Liver (tissue), 9 donors: Measurements from ENCODE around the gene TNFAIP1. TPM values are rescaled to one million over a fixed set of nuclear protein-coding genes. Genes with fewer than 3 reads are reported as not detected.

Experiments used
- DNase-seq: peaks from one replicate; pipeline ENCODE4 v3.0.0-alpha.2; 2017; ENCODE audit warnings: low spot score
- H3K27ac ChIP-seq, 2 donors: one replicate each; pipeline ENCODE4 v1.7.0; 2013; ENCODE audit warnings: inconsistent platforms in 2 of 2, low read length in 2 of 2, control low read depth in 1 of 2, low read depth in 1 of 2, mild to moderate bottlenecking in 1 of 2
- H3K27me3 ChIP-seq, 4 donors: one replicate each; pipeline versions ENCODE4 v1.6.1 to v1.7.0; 2013; ENCODE audit warnings: low read length in 3 of 4, inconsistent platforms in 1 of 4, mild to moderate bottlenecking in 1 of 4, moderate library complexity in 1 of 4; ENCODE audit not compliant: control insufficient read depth in 4 of 4, insufficient read depth in 4 of 4
- H3K36me3 ChIP-seq, 4 donors: one replicate each; pipeline versions ENCODE4 v1.6.1 to v1.7.0; 2013; ENCODE audit warnings: low read length in 3 of 4, mild to moderate bottlenecking in 3 of 4, low read depth in 1 of 4, moderate library complexity in 1 of 4; ENCODE audit not compliant: control insufficient read depth in 4 of 4, insufficient read depth in 3 of 4
- H3K4me1 ChIP-seq, 4 donors: one replicate each; pipeline versions ENCODE4 v1.6.1 to v1.7.0; 2013; ENCODE audit warnings: low read length in 3 of 4, mild to moderate bottlenecking in 3 of 4, moderate library complexity in 1 of 4; ENCODE audit not compliant: control insufficient read depth in 4 of 4, insufficient read depth in 4 of 4
- H3K4me3 ChIP-seq, 3 donors: one replicate each; pipeline versions ENCODE4 v1.6.1 to v1.7.0; 2013; ENCODE audit warnings: low read length in 3 of 3, control low read depth in 1 of 3, low read depth in 1 of 3, mild to moderate bottlenecking in 1 of 3
- H3K9ac ChIP-seq, 2 donors: one replicate each; pipeline ENCODE4 v1.7.0; 2013; ENCODE audit warnings: low read length in 2 of 2, mild to moderate bottlenecking in 2 of 2, moderate library complexity in 2 of 2, control low read depth in 1 of 2, low read depth in 1 of 2
- H3K9me3 ChIP-seq, 4 donors: one replicate each; pipeline versions ENCODE4 v1.6.1 to v1.7.0; 2013; ENCODE audit warnings: low read length in 3 of 4; ENCODE audit not compliant: control insufficient read depth in 4 of 4
- CTCF ChIP-seq: fragments of 150-350 bp; IDR thresholded peaks from 2 replicates; pipeline ENCODE4 v1.5.1; 2017; ENCODE audit warnings: improper control_type of control experiment, low read depth, low read length; ENCODE audit not compliant: missing input control
- HNF4G ChIP-seq: IDR thresholded peaks from 2 replicates; pipeline ENCODE4 v1.6.1; 2016; ENCODE audit warnings: antibody characterized with exemption
- TAF1 ChIP-seq: conservative IDR thresholded peaks from 2 replicates; pipeline ENCODE4 v1.6.1; 2016; ENCODE audit warnings: antibody characterized with exemption, mild to moderate bottlenecking
- WGBS: extraction: QIAGEN DNeasy Blood & Tissue Kit; methylation state at CpG from one replicate; pipeline ENCODE4 v1.1.7; 2013; 5-methylcytosine and 5-hydroxymethylcytosine counted together
- polyA plus RNA-seq, 2 donors: library from polyadenylated mRNA; stranded (reverse) in 1 of 2; unstranded in 1 of 2; fragments of 200-250 nt in 1 of 2; fragments of >200 nt in 1 of 2; fragmentation: Nextera tagmentation in 1 of 2; extraction: Ambion mirVana in 1 of 2; gene quantifications; one replicate each; pipeline versions ENCODE4 v1.2.1 to v1.2.3, GENCODE V29; 2013 to 2015
- total RNA-seq, 2 donors: library from RNA; depleted of rRNA; stranded (reverse); fragments of >200 nt; gene quantifications; one replicate each; pipeline ENCODE4 v1.2.3, GENCODE V29; 2014
- donor health status: healthy.
- donor health status: healthy.
- donor health status: healthy.
- donor health status: healthy.
- donor health status: healthy.

The TNFAIP1 gene
- total and polyA plus RNA-seq, 4 donors, result 11.7 to 31.7 (median 19.6) TPM

- H3K27ac ChIP-seq, result no peak overlapping the region
- no peak for TF ChIP-seq CTCF
- no peak for TF ChIP-seq HNF4G
- TF ChIP-seq TAF1, result no peak
Measured at GRCh38 chr17:28395968-28396367, 60.4 kb downstream of the TNFAIP1 start.

More at GRCh38 chr17:28395968-28396367, 60.4 kb downstream of the TNFAIP1 start:
- no peak overlapping the region for H3K4me3 ChIP-seq
- H3K36me3 ChIP-seq, result peaks cover 5 to 28% (median 16%) of the 10 kb centered on the region in 4 donors
- H3K9ac ChIP-seq, result no peak overlapping the region
- H3K27me3 ChIP-seq, result no peaks in the 10 kb centered on the region
- no peaks in the 10 kb centered on the region for H3K9me3 ChIP-seq
- DNase-seq, result no peak
- WGBS, result 90% methylated on average over 6 of the region's 6 CpGs
- peaks cover 9 to 31% (median 25%) of the 10 kb centered on the region in 4 donors for H3K4me1 ChIP-seq

Other genes with a start within 250 kb of the TNFAIP1 start
- gene TMEM97, start 16.6 kb upstream of the TNFAIP1 start, total RNA-seq, result 10 to 100 TPM; 53.0 to 90.2 TPM
- gene TMEM97, start 16.6 kb upstream of the TNFAIP1 start, polyA plus RNA-seq, result 10 to 100 TPM; 29.5 to 74.0 TPM
- gene IFT20, start 289 bp upstream of the TNFAIP1 start, total RNA-seq, result 10 to 100 TPM; 15.5 to 22.4 TPM
- 10 to 100 TPM; 27.0 to 37.1 TPM for gene IFT20, start 289 bp upstream of the TNFAIP1 start, polyA plus RNA-seq
- gene POLDIP2, start 21.8 kb downstream of the TNFAIP1 start, total RNA-seq, result 100 to 1,000 TPM in 1 of 2 donors, 10 to 100 TPM in 1; 65.5 to 117 TPM
- 100 to 1,000 TPM in 1 of 2 donors, 10 to 100 TPM in 1; 90.2 to 150 TPM for gene POLDIP2, start 21.8 kb downstream of the TNFAIP1 start, polyA plus RNA-seq
- gene SEBOX, start 29.4 kb downstream of the TNFAIP1 start, total RNA-seq, result under 1 TPM; 0.19 to 0.59 TPM
- gene SEBOX, start 29.4 kb downstream of the TNFAIP1 start, polyA plus RNA-seq, result not detected
- gene VTN, start 34.5 kb downstream of the TNFAIP1 start, total RNA-seq, result 1,000 to 10,000 TPM; 1,668 to 3,689 TPM
- gene VTN, start 34.5 kb downstream of the TNFAIP1 start, polyA plus RNA-seq, result 1,000 to 10,000 TPM; 3,352 to 4,059 TPM
- 1 to 10 TPM; 4.9 to 5.4 TPM for gene SARM1, start 35.9 kb downstream of the TNFAIP1 start, total RNA-seq
- gene SARM1, start 35.9 kb downstream of the TNFAIP1 start, polyA plus RNA-seq, result 1 to 10 TPM; 2.4 to 5.4 TPM
- 10 to 100 TPM; 13.6 to 47.9 TPM for gene SLC46A1, start 70.5 kb downstream of the TNFAIP1 start, total RNA-seq
- 10 to 100 TPM; 17.9 to 20.4 TPM for gene SLC46A1, start 70.5 kb downstream of the TNFAIP1 start, polyA plus RNA-seq
- under 1 TPM; 0.25 to 0.47 TPM for gene SLC13A2, start 137.9 kb downstream of the TNFAIP1 start, total RNA-seq
- gene SLC13A2, start 137.9 kb downstream of the TNFAIP1 start, polyA plus RNA-seq, result under 1 TPM; 0.10 to 0.52 TPM
- gene FOXN1, start 170.6 kb downstream of the TNFAIP1 start, total RNA-seq, result not detected
- gene FOXN1, start 170.6 kb downstream of the TNFAIP1 start, polyA plus RNA-seq, result not detected
- 10 to 100 TPM; 14.0 to 20.0 TPM for gene UNC119, start 216.9 kb downstream of the TNFAIP1 start, total RNA-seq
- gene UNC119, start 216.9 kb downstream of the TNFAIP1 start, polyA plus RNA-seq, result 10 to 100 TPM; 16.0 to 16.2 TPM
- 10 to 100 TPM; 12.4 to 29.5 TPM for gene PIGS, start 235.8 kb downstream of the TNFAIP1 start, total RNA-seq
- gene PIGS, start 235.8 kb downstream of the TNFAIP1 start, polyA plus RNA-seq, result 10 to 100 TPM in 1 of 2 donors, 1 to 10 TPM in 1; 7.3 to 14.2 TPM
- gene ALDOC, start 241.1 kb downstream of the TNFAIP1 start, total RNA-seq, result 100 to 1,000 TPM; 104 to 131 TPM
- 10 to 100 TPM; 40.1 to 85.1 TPM for gene ALDOC, start 241.1 kb downstream of the TNFAIP1 start, polyA plus RNA-seq